ENCODE results near the gene TCP11.

- TF ChIP-seq POLR2A (IDR thresholded peaks at IDR 0.05) (no peak), CTCF (IDR thresholded peaks at IDR 0.05 in 8 of 11, conservative IDR thresholded peaks at IDR 0.05 in 3 of 11) (no peak)
These were observed 31.9 kb upstream of the TCP11 start for GRCh38 chr6:35173044-35173426.
